ENCODE measurements around the gene RRAS.

RRAS gene

DNA sequence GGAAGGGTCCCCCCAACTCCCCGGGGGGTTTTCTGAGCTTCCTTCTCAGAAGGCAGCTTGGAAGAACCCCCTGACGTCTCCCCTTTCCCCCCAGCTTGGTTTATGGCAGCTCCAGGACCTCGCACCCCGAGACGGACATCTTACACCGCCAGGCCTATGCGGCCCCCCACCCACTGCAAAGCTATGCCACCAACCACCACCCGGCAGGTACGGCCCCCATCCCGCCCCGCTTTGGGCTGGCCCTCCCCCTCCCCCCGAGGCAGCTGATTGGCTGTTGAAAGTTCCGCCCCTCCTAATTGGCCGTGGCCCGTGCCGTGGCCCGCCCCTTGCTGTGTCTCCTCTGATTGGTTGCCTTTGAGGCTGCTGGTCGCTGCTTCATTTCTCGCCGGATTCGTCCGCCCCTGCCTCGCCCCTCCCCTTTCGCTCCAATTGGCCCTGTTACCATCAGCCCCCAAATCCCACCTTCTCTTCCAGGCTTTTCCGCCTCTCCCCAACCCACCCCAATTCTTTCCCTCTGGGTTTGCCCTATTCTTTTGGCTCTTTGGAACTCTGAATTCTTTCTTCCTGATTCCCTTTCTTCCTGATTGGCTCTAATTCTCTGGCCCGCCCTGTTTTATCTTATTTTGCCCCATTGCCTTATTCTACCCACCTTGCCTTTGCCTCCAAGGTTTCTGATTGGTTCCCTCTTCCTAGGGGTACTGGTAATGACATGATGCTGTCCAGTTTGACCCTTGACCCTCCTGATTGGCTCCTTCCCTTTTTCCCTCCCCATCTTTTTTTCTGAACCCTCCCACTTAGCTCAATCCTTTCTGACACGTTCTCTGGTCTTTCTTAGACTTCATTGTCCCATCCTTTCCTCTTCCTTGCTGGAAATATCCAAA is 46.5 kb downstream of the RRAS start:
- DNase-seq = peak; percentile 87 to 94 (median 91)

- peak in 1 of 3 donors; percentile 13 for DNase-seq
These were observed 47.3 kb downstream of the RRAS start for GRCh38 chr19:49592486-49593232.

DNA sequence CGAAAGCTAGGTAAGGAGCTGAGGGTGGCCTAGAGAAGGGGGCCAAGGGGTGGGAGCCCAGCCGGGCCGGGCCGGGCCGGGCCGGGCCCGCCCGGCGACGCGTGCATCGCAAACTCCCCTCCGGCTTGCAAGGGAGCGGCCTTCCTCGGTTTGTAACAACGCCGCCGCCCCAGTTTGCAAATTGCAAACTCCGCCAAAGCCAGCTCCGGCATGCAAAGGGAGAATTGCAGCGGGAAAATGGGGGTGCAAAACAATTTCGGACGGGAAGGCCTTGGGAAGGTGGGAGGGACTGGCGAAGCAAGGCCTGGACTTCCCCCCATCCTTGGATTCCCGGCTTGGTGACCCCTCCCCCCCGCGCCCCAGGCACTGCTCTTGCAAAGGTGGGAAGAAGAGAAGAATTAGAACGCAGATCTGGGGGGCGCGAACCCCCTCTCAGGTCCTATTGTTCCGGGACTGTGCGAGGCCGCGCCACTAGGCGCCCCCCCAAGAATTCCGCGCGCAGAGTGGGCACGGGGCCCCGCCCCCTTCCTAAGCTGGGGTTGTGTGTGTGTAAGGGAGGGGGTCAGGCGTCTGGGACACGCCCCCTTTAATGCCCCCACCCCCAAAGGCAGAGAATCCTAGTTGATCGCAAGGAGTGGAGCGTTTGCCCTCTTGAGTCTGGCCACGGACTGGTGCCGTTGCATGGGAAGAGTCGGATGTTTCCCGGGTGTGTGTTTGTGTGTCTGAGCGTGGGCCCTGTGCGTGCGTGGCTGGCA is 48.0 kb downstream of the RRAS start:
- DNase-seq = peak in 2 of 3 donors; percentile 23 to 58

DNA sequence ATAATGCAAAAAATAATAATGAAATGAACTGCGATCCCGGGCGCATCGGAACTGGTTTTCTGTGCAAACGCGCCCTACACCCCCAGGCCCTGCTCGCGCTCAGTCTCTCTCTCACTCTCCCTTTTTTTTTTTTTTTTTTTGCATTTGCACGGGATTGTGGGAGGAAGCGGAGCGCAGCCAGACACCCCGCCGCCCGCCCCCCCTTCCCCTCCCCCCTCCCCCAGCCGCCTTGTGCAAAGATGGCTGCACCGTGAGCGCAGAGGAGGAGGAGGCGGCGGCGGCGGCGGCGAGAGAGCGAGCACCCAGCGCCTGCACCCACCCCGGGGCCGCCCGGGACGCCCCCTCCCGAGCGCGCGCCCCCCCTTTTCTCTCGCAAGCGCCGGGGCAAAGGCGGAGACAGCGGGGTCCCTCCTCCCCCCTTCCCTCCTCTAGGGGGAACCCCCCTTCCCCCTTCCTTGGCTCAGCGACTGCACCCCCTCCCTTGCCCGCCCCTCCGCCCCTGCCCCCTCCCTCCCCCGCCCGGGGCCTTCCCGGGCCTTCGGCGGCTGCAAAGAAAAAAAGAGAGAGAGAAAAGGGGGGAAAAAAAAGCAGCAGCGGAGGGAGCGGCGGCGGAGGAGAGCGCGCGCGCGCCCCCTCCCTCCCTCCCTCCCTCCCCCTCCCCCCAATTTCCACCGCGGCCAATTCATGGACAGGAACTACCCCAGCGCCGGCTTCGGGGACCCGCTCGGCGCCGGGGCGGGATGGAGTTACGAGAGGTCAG is 48.8 kb downstream of the RRAS start, which contains the start of gene PRR12:
Gene PRR12 (plus strand): TSS at position 212 of the 760 bp plus-strand sequence. CDS start 473 bp downstream, at position 685.
- DNase-seq = peak; percentile 62 to 72 (median 71)

DNA sequence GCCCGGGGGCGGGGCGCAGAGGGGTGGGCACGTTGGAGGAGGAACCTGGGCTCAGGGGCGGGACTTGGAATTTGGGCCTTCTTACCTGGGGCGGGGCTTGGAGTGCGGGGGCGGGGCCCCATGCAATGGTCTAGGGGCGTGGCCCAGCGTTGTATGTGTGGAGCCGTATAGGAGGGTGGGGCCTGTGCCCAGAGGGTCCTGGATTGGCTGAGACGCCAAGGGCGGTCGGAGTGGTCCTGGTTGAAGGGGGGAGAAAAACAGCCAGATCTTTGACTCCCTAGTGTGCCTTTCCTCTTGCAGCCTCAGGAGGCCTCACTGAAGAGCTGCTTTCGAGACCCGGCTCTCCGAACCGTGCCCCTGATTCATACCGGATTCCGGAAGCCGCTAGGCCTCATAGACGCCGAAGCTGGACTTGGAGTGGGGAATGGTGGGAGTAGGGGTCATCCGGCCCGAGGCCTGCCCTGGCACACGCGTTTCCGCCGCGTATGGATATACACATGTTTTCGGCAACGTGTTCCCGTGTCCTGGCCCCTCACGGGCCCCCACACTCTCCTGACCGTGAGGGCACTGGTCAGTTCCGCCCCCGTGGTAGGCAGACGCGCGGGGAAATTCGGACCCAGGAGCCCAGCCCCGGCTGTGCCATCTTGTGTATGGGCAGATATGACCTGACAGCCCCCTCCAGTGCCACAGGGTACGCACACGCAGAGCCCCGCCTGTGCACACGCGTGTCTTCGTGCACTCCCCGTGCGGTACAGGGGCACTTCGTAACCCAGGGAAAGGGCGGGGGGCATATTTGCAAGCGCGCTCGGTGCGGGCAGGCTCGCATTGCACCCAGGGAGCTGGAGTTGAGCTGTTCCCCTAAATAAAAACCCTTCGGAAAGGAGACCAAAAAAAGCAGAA is 49.6 kb downstream of the RRAS start:
- DNase-seq = peak; percentile 94 to 96 (median 94)

DNA sequence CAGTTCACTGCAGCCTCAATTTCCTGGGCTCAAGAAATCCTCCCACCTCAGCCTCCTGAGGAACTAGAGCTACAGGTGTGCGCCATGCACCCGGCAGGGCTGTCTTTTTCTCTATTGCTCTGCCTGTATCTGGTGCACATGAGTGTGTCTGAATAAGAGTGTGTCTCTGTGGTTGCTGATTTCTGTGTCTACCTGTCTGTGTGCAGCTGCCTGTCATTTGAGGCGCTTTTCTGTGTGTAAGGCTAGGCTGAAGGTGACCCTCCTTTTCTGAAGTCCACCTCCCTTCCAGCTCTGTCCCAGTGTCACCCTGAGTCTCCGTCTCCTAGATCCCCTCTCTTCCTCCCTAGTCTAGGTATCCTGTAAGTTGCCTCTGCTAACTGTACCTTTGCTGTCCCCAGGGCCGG is 50.4 kb downstream of the RRAS start:
- DNase-seq = no peak

- DNase-seq = no peak
These were observed 51.4 kb downstream of the RRAS start for GRCh38 chr19:49588365-49589122.

DNA sequence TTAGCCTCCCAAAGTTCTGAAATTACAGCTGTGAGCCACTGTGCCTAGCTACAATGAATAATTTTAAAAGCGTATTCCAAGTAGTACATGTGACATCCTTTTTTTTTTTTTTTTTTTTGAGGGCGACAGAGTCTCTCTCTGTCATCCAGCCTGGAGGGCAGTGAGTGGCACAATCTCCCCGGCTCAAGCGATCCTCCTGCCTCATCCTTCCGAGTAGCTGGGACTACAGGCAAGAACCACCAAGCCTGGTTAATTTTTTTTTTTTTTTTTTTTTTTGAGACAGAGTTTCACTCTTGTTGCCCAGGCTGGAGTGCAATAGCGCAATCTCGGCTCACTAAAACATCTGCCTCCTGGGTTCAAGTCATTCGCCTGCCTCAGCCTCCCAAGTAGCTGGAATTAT is 52.7 kb downstream of the RRAS start:
- no peak for DNase-seq
